GM12892 (cell line): Measurements from ENCODE around the gene ASAP3.

Source experiments
- POLR2A ChIP-seq: IDR thresholded peaks from 2 replicates; pipeline ENCODE4 v1.6.1; 2011; ENCODE audit warnings: low read depth, low read length, control low read depth
- TAF1 ChIP-seq: IDR thresholded peaks from 2 replicates; pipeline ENCODE4 v1.6.1; 2011; ENCODE audit warnings: low read depth, mild to moderate bottlenecking, control low read depth, low read length, borderline replicate concordance

GRCh38 chr1:23383577-23384311, 100.2 kb downstream of the ASAP3 start:
- TF ChIP-seq POLR2A (no peak), TAF1 (no peak)
